WTC11 (cell line): ENCODE results near the gene NINJ2. TPM values are rescaled to one million over a fixed set of nuclear protein-coding genes. Genes with fewer than 3 reads are reported as not detected.

Experiments used
- ATAC-seq: fragments of 200-7000 bp; cut with Tn5 transposase; 2 replicates; pipeline ENCODE4 v1.10.0; 2021; ENCODE audit warnings: mild to moderate bottlenecking, moderate library complexity
- CTCF ChIA-PET: fragments of 300-600 bp; sonication (Branson Sonifier 250); formaldehyde crosslinking; loops from one replicate; lab custom pipeline; 2021; ENCODE audit warnings: antibody characterized with exemption; lab: Charles Lee
- POLR2A ChIA-PET: fragments of 350-600 bp; sonication (Branson Sonifier 250); formaldehyde crosslinking; loops from one replicate; lab custom pipeline; 2021; ENCODE audit warnings: antibody characterized with exemption; lab: Charles Lee
- DNase-seq: peaks from one replicate; pipeline ENCODE4 v3.0.0; 2021; ENCODE audit warnings: low spot score
- H3K27ac Mint-ChIP-seq: 2 replicates; pipeline ENCODE4 v1.8.0; 2021; ENCODE audit warnings: mixed read lengths
- H3K27me3 Mint-ChIP-seq: 2 replicates; pipeline ENCODE4 v1.8.0; 2021; ENCODE audit warnings: low read depth, mild to moderate bottlenecking, moderate library complexity, mixed read lengths
- H3K36me3 Mint-ChIP-seq: 2 replicates; pipeline ENCODE4 v1.8.0; 2021; ENCODE audit warnings: mixed read lengths
- H3K4me1 Mint-ChIP-seq: 2 replicates; pipeline ENCODE4 v1.8.0; 2022; ENCODE audit warnings: mixed read lengths
- H3K4me3 Mint-ChIP-seq: 2 replicates; pipeline ENCODE4 v1.8.0; 2021; ENCODE audit warnings: mild to moderate bottlenecking, moderate library complexity, mixed read lengths
- H3K9me3 Mint-ChIP-seq: 2 replicates; pipeline ENCODE4 v1.8.0; 2021; ENCODE audit warnings: mixed read lengths
- CBFB ChIP-seq: sonication (generic); formaldehyde crosslinking; IDR thresholded peaks from 2 replicates; pipeline ENCODE4 v1.8.1; 2022; ENCODE audit warnings: mild to moderate bottlenecking, low read depth, missing genetic modification reagents
- CREB1 ChIP-seq: sonication (generic); formaldehyde crosslinking; IDR thresholded peaks from 2 replicates; pipeline ENCODE4 v1.8.0; 2023; ENCODE audit warnings: mild to moderate bottlenecking, missing genetic modification reagents
- GABPB1 ChIP-seq: sonication (generic); formaldehyde crosslinking; IDR thresholded peaks from 2 replicates; pipeline ENCODE4 v1.8.1; 2023; ENCODE audit warnings: mild to moderate bottlenecking, missing genetic modification reagents
- NFE2L1 ChIP-seq: sonication (generic); formaldehyde crosslinking; IDR thresholded peaks from 2 replicates; pipeline ENCODE4 v1.8.1; 2023; ENCODE audit warnings: missing genetic modification reagents
- NFYB ChIP-seq: sonication (generic); formaldehyde crosslinking; conservative IDR thresholded peaks from 2 replicates; pipeline ENCODE4 v1.8.0; 2022; ENCODE audit warnings: low read depth, missing genetic modification reagents
- PRRX2 ChIP-seq: fragments of 250-450 bp; sonication (Bioruptor Pico); IDR thresholded peaks from 2 replicates; pipeline ENCODE4 v1.8.0; 2021; ENCODE audit warnings: mild to moderate bottlenecking
- ZBTB21 ChIP-seq: sonication (generic); formaldehyde crosslinking; IDR thresholded peaks from 2 replicates; pipeline ENCODE4 v1.8.1; 2023; ENCODE audit warnings: mild to moderate bottlenecking, missing genetic modification reagents, borderline replicate concordance
- ZNF121 ChIP-seq: sonication (generic); formaldehyde crosslinking; IDR thresholded peaks from 2 replicates; pipeline ENCODE4 v1.8.0; 2023; ENCODE audit warnings: missing genetic modification reagents
- ZNF232 ChIP-seq: sonication (generic); formaldehyde crosslinking; IDR thresholded peaks from 2 replicates; pipeline ENCODE4 v1.8.0; 2022; ENCODE audit warnings: mild to moderate bottlenecking, missing genetic modification reagents
- ZNF416 ChIP-seq: fragments of 250-450 bp; sonication (Bioruptor Pico); IDR thresholded peaks from 2 replicates; pipeline ENCODE4 v1.9.0; 2021; ENCODE audit warnings: mild to moderate bottlenecking, inconsistent platforms
- total RNA-seq: library from RNA; stranded (reverse); gene quantifications from 3 replicates; pipeline ENCODE4 v1.2.3, GENCODE V29; 2021
- TF ChIP-seq, protein P1 (sequence below): sonication (generic); formaldehyde crosslinking; IDR thresholded peaks from 2 replicates; pipeline ENCODE4 v1.8.0; 2022; ENCODE audit warnings: mild to moderate bottlenecking, missing genetic modification reagents
- TF ChIP-seq, protein P2 (sequence below): sonication (generic); formaldehyde crosslinking; IDR thresholded peaks from 2 replicates; pipeline ENCODE4 v1.8.0; 2022; ENCODE audit warnings: missing genetic modification reagents
- TF ChIP-seq, protein P3 (sequence below): sonication (generic); formaldehyde crosslinking; IDR thresholded peaks from 2 replicates; pipeline ENCODE4 v1.8.1; 2023; ENCODE audit warnings: mild to moderate bottlenecking, moderate library complexity, missing genetic modification reagents
- TF ChIP-seq, protein P4 (sequence below): sonication (generic); formaldehyde crosslinking; IDR thresholded peaks from 2 replicates; pipeline ENCODE4 v1.8.0; 2023; ENCODE audit warnings: mild to moderate bottlenecking, missing genetic modification reagents
- TF ChIP-seq, protein P5 (sequence below): fragments of 250-450 bp; sonication (Bioruptor Pico); IDR thresholded peaks from 2 replicates; pipeline ENCODE4 v1.9.0; 2021; ENCODE audit warnings: mild to moderate bottlenecking, borderline replicate concordance

Gene NINJ2
- total RNA-seq, 1 experiment from 2014 or later = 0.42 TPM

DNA sequence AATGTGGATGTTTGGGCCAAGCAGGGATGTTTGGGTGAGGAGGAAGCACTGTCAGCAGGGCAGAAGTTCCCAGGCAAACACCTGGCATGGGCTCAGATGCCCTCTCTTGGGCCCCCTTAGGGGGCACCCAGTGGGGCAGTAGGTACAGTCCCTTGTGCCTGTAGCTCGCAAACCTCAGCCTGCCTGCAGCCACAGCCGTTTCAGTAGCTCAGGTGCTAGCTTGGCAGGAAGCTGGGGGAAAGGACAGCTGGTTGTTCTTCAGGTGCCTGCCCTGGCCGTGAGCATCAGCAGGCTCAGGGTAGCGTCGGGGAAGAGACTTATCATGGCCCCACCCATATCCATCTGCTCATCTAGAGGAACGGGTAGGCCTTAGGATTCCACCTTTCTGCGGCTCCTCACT is 136.0 kb downstream of the NINJ2 start (continued):
- no peak for TF ChIP-seq ZNF232 (CRISPR knock-in tag)
- TF ChIP-seq, protein P1, sequence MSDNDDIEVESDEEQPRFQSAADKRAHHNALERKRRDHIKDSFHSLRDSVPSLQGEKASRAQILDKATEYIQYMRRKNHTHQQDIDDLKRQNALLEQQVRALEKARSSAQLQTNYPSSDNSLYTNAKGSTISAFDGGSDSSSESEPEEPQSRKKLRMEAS = no peak
- TF ChIP-seq PRRX2 (CRISPR knock-in tag) = no peak
- TF ChIP-seq CBFB (CRISPR knock-in tag) = no peak
- TF ChIP-seq GABPB1 (CRISPR knock-in tag) = no peak
- TF ChIP-seq, protein P2, sequence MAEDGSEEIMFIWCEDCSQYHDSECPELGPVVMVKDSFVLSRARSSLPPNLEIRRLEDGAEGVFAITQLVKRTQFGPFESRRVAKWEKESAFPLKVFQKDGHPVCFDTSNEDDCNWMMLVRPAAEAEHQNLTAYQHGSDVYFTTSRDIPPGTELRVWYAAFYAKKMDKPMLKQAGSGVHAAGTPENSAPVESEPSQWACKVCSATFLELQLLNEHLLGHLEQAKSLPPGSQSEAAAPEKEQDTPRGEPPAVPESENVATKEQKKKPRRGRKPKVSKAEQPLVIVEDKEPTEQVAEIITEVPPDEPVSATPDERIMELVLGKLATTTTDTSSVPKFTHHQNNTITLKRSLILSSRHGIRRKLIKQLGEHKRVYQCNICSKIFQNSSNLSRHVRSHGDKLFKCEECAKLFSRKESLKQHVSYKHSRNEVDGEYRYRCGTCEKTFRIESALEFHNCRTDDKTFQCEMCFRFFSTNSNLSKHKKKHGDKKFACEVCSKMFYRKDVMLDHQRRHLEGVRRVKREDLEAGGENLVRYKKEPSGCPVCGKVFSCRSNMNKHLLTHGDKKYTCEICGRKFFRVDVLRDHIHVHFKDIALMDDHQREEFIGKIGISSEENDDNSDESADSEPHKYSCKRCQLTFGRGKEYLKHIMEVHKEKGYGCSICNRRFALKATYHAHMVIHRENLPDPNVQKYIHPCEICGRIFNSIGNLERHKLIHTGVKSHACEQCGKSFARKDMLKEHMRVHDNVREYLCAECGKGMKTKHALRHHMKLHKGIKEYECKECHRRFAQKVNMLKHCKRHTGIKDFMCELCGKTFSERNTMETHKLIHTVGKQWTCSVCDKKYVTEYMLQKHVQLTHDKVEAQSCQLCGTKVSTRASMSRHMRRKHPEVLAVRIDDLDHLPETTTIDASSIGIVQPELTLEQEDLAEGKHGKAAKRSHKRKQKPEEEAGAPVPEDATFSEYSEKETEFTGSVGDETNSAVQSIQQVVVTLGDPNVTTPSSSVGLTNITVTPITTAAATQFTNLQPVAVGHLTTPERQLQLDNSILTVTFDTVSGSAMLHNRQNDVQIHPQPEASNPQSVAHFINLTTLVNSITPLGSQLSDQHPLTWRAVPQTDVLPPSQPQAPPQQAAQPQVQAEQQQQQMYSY (CRISPR knock-in tag) = no peak

DNA sequence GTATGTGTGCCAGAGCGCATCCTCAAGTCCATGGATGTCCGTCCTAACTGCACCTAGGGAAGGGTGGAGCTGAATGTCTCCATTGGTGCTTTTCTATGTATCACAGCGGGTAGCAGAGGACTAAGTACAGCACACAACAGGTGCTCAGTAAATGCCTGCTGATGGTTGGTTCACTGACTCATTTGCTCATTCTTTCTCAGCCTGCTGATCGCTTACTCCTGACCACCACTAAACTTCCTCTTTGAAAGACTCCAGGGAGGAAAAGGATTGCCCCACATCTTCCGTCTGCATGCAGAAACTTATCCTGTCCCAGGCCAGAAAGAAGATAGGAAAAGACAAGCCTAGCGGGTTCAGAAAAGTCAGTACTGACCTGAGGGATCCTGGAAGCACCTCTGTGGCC is 137.2 kb downstream of the NINJ2 start:
- ChIA-PET POLR2A (no interaction called here), CTCF (no interaction called here)
- ATAC-seq = no peak
- Mint-ChIP-seq H3K4me1 (no peaks in the 10 kb centered on the region), H3K9me3 (peaks cover 19% of the 10 kb centered on the region), H3K27ac (no peak overlapping the region), H3K27me3 (no peaks in the 10 kb centered on the region; the same call in 1 of the 2 replicates), H3K36me3 (peaks cover 15% of the 10 kb centered on the region), H3K4me3 (no peak overlapping the region)
- DNase-seq = no peak
- TF ChIP-seq NFE2L1 (CRISPR knock-in tag) = no peak
- TF ChIP-seq CREB1 (CRISPR knock-in tag) = no peak

DNA sequence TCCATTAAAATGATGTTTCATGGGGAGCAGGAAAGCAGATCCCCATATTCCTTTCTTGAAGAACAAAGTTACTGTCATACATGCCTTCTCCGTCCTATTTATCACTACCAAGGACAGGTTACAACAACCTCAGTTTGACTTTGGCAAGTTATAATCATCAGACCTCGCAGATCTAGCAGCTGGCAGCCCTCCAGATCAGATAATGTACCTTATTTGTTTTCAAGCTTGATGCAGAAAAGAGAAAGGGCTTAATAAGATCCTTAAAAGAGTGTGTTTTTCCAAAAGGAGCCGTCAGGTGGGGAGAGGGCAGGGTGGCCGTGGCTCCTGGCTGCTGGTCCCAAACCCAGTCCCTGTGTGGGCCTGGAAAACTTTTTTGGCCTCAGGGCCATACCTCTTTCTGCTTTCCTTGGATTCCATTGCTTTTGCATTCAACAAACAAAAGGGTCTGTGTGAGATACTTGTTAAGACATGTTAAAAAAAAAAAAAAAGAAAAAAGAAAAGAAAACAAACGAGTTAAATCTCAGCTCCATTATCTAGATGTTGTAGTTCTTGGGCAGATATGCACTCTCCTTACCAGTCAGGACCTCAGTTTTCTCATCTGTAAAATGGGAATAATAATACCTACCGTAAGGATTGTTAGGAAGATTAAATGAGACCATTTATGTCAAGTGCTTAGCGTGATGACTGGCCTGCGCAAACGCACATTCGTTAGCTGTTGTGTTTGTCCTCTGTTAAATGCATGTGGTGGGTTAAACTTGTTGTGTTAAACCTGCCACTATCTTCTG is 138.9 kb downstream of the NINJ2 start:
- peaks cover 4% of the 10 kb centered on the region; the same call in 1 of the 2 replicates for H3K36me3 Mint-ChIP-seq
- H3K27ac Mint-ChIP-seq = no peak overlapping the region; the same call in 1 of the 2 replicates
- H3K4me3 Mint-ChIP-seq = no peak overlapping the region
- ATAC-seq (no peak), DNase-seq (no peak)
- ChIA-PET CTCF (no interaction called here), POLR2A (no interaction called here)
- H3K27me3 Mint-ChIP-seq = no peaks in the 10 kb centered on the region
- H3K4me1 Mint-ChIP-seq = peaks cover 3% of the 10 kb centered on the region
- peaks cover 7% of the 10 kb centered on the region for H3K9me3 Mint-ChIP-seq
- no peak for TF ChIP-seq ZNF416 (CRISPR knock-in tag)
- no peak for TF ChIP-seq ZBTB21 (CRISPR knock-in tag)
- TF ChIP-seq, protein P1 = no peak
- TF ChIP-seq, protein P3, sequence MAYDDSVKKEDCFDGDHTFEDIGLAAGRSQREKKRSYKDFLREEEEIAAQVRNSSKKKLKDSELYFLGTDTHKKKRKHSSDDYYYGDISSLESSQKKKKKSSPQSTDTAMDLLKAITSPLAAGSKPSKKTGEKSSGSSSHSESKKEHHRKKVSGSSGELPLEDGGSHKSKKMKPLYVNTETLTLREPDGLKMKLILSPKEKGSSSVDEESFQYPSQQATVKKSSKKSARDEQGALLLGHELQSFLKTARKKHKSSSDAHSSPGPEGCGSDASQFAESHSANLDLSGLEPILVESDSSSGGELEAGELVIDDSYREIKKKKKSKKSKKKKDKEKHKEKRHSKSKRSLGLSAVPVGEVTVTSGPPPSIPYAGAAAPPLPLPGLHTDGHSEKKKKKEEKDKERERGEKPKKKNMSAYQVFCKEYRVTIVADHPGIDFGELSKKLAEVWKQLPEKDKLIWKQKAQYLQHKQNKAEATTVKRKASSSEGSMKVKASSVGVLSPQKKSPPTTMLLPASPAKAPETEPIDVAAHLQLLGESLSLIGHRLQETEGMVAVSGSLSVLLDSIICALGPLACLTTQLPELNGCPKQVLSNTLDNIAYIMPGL (CRISPR knock-in tag) = no peak

DNA sequence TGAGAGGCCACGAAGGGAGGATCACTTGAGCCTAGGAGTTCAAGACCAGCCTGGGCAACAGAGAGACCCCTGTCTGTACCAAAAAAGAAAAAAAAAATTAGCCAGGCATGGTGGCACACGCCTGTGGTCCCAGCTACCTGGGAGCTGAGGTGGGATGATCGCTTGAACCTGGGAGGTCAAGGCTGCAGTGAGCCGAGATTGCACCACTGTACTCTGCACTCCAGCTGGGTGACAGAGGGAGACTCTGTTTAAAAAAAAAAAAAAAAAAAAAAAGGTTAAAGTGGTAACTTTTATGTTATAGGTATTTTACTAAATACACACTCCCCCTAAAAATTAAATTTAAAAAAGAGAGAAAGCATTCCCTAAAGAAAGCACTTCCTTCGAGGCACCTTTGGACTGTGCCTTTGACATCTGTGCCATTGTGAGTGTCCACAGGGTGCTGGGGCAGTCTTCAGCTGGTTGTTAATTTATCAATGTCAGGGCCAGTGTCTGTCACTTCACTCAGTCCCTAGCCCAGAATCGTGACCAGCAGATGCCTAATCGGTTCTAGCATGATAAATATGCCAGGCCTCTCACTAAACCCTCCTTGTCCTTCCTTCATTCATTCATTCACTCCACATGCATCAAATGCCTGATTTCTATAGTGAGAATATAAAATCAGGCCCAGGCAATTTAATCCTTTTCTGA is 140.4 kb downstream of the NINJ2 start:
- Mint-ChIP-seq H3K9me3 (no peaks in the 10 kb centered on the region), H3K36me3 (no peaks in the 10 kb centered on the region), H3K4me3 (no peak overlapping the region), H3K27ac (no peak overlapping the region), H3K4me1 (peaks cover 3% of the 10 kb centered on the region), H3K27me3 (no peaks in the 10 kb centered on the region)
- POLR2A ChIA-PET = interaction anchor here (0.7 kb wide), 1 partner anchor 221 kb away, joined by 8 read pairs; no protein-coding TSS in a partner anchor
- DNase-seq (no peak), ATAC-seq (no peak)
- CTCF ChIA-PET = interaction anchor here (0.7 kb wide), 1 partner anchor 20 kb away, joined by 3 read pairs; no protein-coding TSS in a partner anchor
- no peak for TF ChIP-seq GABPB1 (CRISPR knock-in tag)
- TF ChIP-seq, protein P4, sequence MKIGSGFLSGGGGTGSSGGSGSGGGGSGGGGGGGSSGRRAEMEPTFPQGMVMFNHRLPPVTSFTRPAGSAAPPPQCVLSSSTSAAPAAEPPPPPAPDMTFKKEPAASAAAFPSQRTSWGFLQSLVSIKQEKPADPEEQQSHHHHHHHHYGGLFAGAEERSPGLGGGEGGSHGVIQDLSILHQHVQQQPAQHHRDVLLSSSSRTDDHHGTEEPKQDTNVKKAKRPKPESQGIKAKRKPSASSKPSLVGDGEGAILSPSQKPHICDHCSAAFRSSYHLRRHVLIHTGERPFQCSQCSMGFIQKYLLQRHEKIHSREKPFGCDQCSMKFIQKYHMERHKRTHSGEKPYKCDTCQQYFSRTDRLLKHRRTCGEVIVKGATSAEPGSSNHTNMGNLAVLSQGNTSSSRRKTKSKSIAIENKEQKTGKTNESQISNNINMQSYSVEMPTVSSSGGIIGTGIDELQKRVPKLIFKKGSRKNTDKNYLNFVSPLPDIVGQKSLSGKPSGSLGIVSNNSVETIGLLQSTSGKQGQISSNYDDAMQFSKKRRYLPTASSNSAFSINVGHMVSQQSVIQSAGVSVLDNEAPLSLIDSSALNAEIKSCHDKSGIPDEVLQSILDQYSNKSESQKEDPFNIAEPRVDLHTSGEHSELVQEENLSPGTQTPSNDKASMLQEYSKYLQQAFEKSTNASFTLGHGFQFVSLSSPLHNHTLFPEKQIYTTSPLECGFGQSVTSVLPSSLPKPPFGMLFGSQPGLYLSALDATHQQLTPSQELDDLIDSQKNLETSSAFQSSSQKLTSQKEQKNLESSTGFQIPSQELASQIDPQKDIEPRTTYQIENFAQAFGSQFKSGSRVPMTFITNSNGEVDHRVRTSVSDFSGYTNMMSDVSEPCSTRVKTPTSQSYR (CRISPR knock-in tag) = no peak
- no peak for TF ChIP-seq ZNF121
- TF ChIP-seq, protein P5, sequence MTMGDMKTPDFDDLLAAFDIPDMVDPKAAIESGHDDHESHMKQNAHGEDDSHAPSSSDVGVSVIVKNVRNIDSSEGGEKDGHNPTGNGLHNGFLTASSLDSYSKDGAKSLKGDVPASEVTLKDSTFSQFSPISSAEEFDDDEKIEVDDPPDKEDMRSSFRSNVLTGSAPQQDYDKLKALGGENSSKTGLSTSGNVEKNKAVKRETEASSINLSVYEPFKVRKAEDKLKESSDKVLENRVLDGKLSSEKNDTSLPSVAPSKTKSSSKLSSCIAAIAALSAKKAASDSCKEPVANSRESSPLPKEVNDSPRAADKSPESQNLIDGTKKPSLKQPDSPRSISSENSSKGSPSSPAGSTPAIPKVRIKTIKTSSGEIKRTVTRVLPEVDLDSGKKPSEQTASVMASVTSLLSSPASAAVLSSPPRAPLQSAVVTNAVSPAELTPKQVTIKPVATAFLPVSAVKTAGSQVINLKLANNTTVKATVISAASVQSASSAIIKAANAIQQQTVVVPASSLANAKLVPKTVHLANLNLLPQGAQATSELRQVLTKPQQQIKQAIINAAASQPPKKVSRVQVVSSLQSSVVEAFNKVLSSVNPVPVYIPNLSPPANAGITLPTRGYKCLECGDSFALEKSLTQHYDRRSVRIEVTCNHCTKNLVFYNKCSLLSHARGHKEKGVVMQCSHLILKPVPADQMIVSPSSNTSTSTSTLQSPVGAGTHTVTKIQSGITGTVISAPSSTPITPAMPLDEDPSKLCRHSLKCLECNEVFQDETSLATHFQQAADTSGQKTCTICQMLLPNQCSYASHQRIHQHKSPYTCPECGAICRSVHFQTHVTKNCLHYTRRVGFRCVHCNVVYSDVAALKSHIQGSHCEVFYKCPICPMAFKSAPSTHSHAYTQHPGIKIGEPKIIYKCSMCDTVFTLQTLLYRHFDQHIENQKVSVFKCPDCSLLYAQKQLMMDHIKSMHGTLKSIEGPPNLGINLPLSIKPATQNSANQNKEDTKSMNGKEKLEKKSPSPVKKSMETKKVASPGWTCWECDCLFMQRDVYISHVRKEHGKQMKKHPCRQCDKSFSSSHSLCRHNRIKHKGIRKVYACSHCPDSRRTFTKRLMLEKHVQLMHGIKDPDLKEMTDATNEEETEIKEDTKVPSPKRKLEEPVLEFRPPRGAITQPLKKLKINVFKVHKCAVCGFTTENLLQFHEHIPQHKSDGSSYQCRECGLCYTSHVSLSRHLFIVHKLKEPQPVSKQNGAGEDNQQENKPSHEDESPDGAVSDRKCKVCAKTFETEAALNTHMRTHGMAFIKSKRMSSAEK (CRISPR knock-in tag) = no peak
- TF ChIP-seq NFYB (CRISPR knock-in tag) = no peak
